Hepatocyte (in vitro differentiated cells): ENCODE measurements around the gene ZMIZ1.

Experiments
- EZH2 ChIP-seq: fragments of 200-600 bp; sonication (generic); IDR thresholded peaks from 2 replicates; pipeline ENCODE4 v1.6.1; 2016; ENCODE audit warnings: antibody characterized with exemption, mild to moderate bottlenecking, borderline replicate concordance
- EZH2phosphoT487 ChIP-seq: fragments of 200-600 bp; sonication (generic); IDR thresholded peaks from one replicate; pipeline ENCODE4 v1.6.1; 2018; ENCODE audit warnings: antibody characterized with exemption, mild to moderate bottlenecking, low read depth, moderate library complexity; ENCODE audit not compliant: unreplicated experiment, severe bottlenecking
- TF ChIP-seq, protein P1 (sequence below): fragments of 200-600 bp; sonication (generic); IDR thresholded peaks from 2 replicates; pipeline ENCODE4 v1.5.1; 2016; ENCODE audit warnings: antibody characterized with exemption, mild to moderate bottlenecking; ENCODE audit not compliant: poor library complexity

DNA sequence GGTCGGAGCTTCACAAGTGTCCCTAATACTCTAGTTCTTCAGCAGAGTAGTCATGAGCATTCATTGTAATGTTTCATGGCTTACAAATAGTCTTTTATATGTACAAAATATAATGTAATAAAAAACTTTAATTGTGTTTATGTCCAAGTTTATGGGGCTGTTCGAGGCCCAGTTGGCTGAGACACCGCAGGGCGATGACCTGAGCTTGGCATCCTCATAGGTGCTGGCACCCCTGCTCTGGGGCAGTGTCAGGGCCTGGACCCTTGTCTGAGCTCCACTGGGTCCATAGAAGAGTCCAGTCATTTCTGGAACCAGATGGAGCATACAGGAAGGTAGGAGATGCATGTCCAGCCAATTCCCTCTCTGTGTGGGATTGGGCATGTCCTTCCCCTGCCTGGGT, 12.9 kb upstream of the ZMIZ1 start:
- TF ChIP-seq, protein P1, sequence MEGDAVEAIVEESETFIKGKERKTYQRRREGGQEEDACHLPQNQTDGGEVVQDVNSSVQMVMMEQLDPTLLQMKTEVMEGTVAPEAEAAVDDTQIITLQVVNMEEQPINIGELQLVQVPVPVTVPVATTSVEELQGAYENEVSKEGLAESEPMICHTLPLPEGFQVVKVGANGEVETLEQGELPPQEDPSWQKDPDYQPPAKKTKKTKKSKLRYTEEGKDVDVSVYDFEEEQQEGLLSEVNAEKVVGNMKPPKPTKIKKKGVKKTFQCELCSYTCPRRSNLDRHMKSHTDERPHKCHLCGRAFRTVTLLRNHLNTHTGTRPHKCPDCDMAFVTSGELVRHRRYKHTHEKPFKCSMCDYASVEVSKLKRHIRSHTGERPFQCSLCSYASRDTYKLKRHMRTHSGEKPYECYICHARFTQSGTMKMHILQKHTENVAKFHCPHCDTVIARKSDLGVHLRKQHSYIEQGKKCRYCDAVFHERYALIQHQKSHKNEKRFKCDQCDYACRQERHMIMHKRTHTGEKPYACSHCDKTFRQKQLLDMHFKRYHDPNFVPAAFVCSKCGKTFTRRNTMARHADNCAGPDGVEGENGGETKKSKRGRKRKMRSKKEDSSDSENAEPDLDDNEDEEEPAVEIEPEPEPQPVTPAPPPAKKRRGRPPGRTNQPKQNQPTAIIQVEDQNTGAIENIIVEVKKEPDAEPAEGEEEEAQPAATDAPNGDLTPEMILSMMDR: no peak
- TF ChIP-seq EZH2 (no peak), EZH2phosphoT487 (no peak)
